C4-2B (cell line): ENCODE measurements around the gene GRM5.

Source experiments
- H3K27ac ChIP-seq: fragments of 450-650 bp; 2 replicates; pipeline ENCODE4 v1.5.1; 2017
- CTCF ChIP-seq: fragments of 450-650 bp; conservative IDR thresholded peaks from 2 replicates; pipeline ENCODE4 v1.5.1; 2017; ENCODE audit warnings: mild to moderate bottlenecking
- ZFX ChIP-seq: fragments of 450-650 bp; IDR thresholded peaks from 2 replicates; pipeline ENCODE4 v1.6.1; 2017

GRM5 gene

GRCh38 chr11:88455974-88456373 is 609.8 kb downstream of the GRM5 start:
- TF ChIP-seq CTCF = no peak
- no peak for TF ChIP-seq ZFX
- no peak overlapping the region for H3K27ac ChIP-seq

- no peak for TF ChIP-seq ZFX
- TF ChIP-seq CTCF = no peak
- no peak overlapping the region for H3K27ac ChIP-seq
Observed at GRCh38 chr11:88454881-88455280, 610.9 kb downstream of the GRM5 start.
